Measurements from ENCODE around the gene FADS2. TPM values are rescaled to one million over a fixed set of nuclear protein-coding genes. Genes with fewer than 3 reads are reported as not detected.

FADS2 gene
- total RNA-seq, 1 experiment from 2014 or later, result 246 TPM

DNA sequence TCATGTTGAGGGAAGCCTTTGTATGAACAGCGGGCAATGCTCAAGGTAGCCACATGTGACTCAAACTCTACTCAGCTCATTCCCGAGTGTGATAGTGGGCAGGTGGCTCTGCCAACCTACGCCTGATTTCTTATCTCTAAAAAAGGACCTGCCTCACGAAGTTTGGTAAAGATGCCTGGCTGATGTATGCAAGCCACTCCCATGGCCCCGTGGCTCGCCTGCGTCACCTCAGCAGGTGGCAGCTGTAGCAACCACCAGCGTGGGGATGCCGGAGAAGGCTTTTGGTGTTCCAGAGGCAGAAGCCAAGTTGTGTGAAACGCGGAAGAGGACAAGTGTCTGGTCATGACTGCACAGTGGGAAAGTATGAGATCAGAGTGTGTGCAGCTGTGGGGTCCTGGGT is 5.4 kb downstream of the FADS2 start:
- peaks cover 14% of the 10 kb centered on the region for H3K4me1 ChIP-seq (ENCODE audit: insufficient read depth, low read length)
- no peak overlapping the region for H3K27ac ChIP-seq (ENCODE audit: low read length)
- peaks cover 71% of the 10 kb centered on the region for H3K79me2 ChIP-seq (ENCODE audit: low read length)
- intact Hi-C loops (cut with micrococcal nuclease), result no loop called here
- H3K9me3 ChIP-seq (ENCODE audit: low read length), result no peaks in the 10 kb centered on the region
- ATAC-seq (no peak), DNase-seq (no peak)
- peaks cover 39% of the 10 kb centered on the region; the same call in 1 of the 2 replicates for H4K20me1 ChIP-seq (ENCODE audit: low read length)
- H3K9me2 ChIP-seq (replicated peaks; ENCODE audit: low read length), result no peaks in the 10 kb centered on the region
- POLR2A ChIA-PET (ENCODE audit: unreplicated experiment), result no interaction called here
- no peaks in the 10 kb centered on the region for H3K27me3 ChIP-seq (ENCODE audit: low read length)
- TF ChIP-seq EZH2phosphoT487 (IDR thresholded peaks at IDR 0.05; ENCODE audit: borderline replicate concordance, low read length) (no peak), EZH2 (IDR thresholded peaks at IDR 0.05; ENCODE audit: low read length, unreplicated experiment) (no peak)
- TF ChIP-seq, protein P1, sequence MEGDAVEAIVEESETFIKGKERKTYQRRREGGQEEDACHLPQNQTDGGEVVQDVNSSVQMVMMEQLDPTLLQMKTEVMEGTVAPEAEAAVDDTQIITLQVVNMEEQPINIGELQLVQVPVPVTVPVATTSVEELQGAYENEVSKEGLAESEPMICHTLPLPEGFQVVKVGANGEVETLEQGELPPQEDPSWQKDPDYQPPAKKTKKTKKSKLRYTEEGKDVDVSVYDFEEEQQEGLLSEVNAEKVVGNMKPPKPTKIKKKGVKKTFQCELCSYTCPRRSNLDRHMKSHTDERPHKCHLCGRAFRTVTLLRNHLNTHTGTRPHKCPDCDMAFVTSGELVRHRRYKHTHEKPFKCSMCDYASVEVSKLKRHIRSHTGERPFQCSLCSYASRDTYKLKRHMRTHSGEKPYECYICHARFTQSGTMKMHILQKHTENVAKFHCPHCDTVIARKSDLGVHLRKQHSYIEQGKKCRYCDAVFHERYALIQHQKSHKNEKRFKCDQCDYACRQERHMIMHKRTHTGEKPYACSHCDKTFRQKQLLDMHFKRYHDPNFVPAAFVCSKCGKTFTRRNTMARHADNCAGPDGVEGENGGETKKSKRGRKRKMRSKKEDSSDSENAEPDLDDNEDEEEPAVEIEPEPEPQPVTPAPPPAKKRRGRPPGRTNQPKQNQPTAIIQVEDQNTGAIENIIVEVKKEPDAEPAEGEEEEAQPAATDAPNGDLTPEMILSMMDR (conservative IDR thresholded peaks at IDR 0.05; ENCODE audit: low read depth, low read length), result no peak
- H3K9ac ChIP-seq (ENCODE audit: low read length), result no peak overlapping the region
- H3K4me3 ChIP-seq (ENCODE audit: low read length), result no peak overlapping the region
- H2AFZ ChIP-seq (ENCODE audit: low read length), result no peak overlapping the region
- no peak overlapping the region for H3K4me2 ChIP-seq (ENCODE audit: low read length)
- no TSS peak for BruUV-seq (replicated peaks)
- H3F3A ChIP-seq (ENCODE audit: low read length, unreplicated experiment), result no peaks in the 10 kb centered on the region
- peaks cover 5% of the 10 kb centered on the region; the same call in 1 of the 2 replicates for H3K36me3 ChIP-seq (ENCODE audit: low read depth, low read length)
- CTCF ChIA-PET, result no interaction called here

GRCh38 chr11:61833926-61834277 is 5.8 kb downstream of the FADS2 start:
- no TSS peak for BruUV-seq (replicated peaks)
- H3K27me3 ChIP-seq (ENCODE audit: low read length), result no peaks in the 10 kb centered on the region
- no peak overlapping the region for H3K9ac ChIP-seq (ENCODE audit: low read length)
- H4K20me1 ChIP-seq (ENCODE audit: low read length), result peaks cover 39% of the 10 kb centered on the region; the same call in 1 of the 2 replicates
- H3K4me3 ChIP-seq (ENCODE audit: low read length), result no peak overlapping the region
- POLR2A ChIA-PET (ENCODE audit: unreplicated experiment), result no interaction called here
- H3K9me3 ChIP-seq (ENCODE audit: low read length), result no peaks in the 10 kb centered on the region
- no peak overlapping the region for H2AFZ ChIP-seq (ENCODE audit: low read length)
- intact Hi-C loops (cut with micrococcal nuclease), result no loop called here
- peaks cover 14% of the 10 kb centered on the region for H3K4me1 ChIP-seq (ENCODE audit: insufficient read depth, low read length)
- H3K9me2 ChIP-seq (replicated peaks; ENCODE audit: low read length), result no peaks in the 10 kb centered on the region
- no peak for DNase-seq
- no peaks in the 10 kb centered on the region for H3F3A ChIP-seq (ENCODE audit: low read length, unreplicated experiment)
- no peak overlapping the region for H3K27ac ChIP-seq (ENCODE audit: low read length)
- peaks cover 5% of the 10 kb centered on the region; the same call in 1 of the 2 replicates for H3K36me3 ChIP-seq (ENCODE audit: low read depth, low read length)
- TF ChIP-seq, protein P1 (conservative IDR thresholded peaks at IDR 0.05; ENCODE audit: low read depth, low read length), result no peak
- TF ChIP-seq EZH2phosphoT487 (IDR thresholded peaks at IDR 0.05; ENCODE audit: borderline replicate concordance, low read length), result no peak
- TF ChIP-seq EZH2 (IDR thresholded peaks at IDR 0.05; ENCODE audit: low read length, unreplicated experiment), result no peak
- no peak for ATAC-seq
- H3K79me2 ChIP-seq (ENCODE audit: low read length), result peaks cover 67% of the 10 kb centered on the region
- CTCF ChIA-PET, result no interaction called here
- no peak overlapping the region for H3K4me2 ChIP-seq (ENCODE audit: low read length)

DNA sequence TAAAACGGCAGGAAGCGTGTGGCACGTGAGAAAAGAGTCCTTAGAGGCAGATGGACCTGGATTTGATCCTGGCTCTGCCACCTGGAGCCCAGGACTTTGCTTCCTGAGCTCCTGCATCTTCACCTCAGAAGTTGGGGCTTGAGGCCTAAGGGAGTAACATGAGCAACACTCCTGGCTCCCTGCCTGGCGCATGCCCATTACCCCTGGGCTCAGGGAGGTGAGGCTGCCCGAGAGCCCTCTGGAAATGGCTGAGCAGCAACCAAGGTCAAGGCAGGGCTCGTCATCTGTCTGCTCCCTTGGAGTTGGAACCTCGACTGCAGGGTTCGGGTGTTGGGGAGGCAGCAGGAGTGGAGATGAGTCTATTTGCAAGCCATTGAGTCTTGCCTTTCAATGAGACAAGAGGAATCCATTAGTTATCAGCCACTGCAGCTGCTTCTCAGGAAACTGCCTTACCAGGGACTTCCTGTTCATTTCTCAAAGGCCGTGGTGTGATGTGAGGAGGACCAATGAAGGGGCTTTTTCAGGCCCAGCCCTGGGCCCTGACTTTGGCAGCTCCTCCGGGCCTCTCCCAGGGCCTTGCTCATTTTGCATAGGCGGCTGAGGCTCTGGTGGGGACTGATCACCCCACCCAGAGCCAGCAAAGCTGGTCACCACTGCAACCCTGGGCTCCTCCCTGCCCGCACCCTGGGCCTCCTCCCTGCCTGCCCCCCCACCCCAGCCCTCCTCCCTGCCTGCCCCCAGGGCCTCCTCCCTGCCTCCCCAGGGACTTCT is 6.4 kb downstream of the FADS2 start:
- TF ChIP-seq EZH2phosphoT487 (IDR thresholded peaks at IDR 0.05; ENCODE audit: borderline replicate concordance, low read length) (no peak), EZH2 (IDR thresholded peaks at IDR 0.05; ENCODE audit: low read length, unreplicated experiment) (no peak)
- TF ChIP-seq, protein P1 (conservative IDR thresholded peaks at IDR 0.05; ENCODE audit: low read depth, low read length), result no peak
- H3K27me3 ChIP-seq (ENCODE audit: low read length), result no peaks in the 10 kb centered on the region
- peaks cover 6% of the 10 kb centered on the region; the same call in 1 of the 2 replicates for H3K36me3 ChIP-seq (ENCODE audit: low read depth, low read length)
- H3K9me2 ChIP-seq (replicated peaks; ENCODE audit: low read length), result no peaks in the 10 kb centered on the region
- no peaks in the 10 kb centered on the region for H3F3A ChIP-seq (ENCODE audit: low read length, unreplicated experiment)
- ATAC-seq (peak; percentile 25), DNase-seq (peak; percentile 34)
- no peaks in the 10 kb centered on the region for H3K9me3 ChIP-seq (ENCODE audit: low read length)
- no peak overlapping the region for H3K27ac ChIP-seq (ENCODE audit: low read length)
- no peak overlapping the region for H3K4me3 ChIP-seq (ENCODE audit: low read length)
- CTCF ChIA-PET, result no interaction called here
- H3K4me2 ChIP-seq (ENCODE audit: low read length), result no peak overlapping the region
- H3K4me1 ChIP-seq (ENCODE audit: insufficient read depth, low read length), result peaks cover 14% of the 10 kb centered on the region
- POLR2A ChIA-PET (ENCODE audit: unreplicated experiment), result no interaction called here
- BruUV-seq (replicated peaks), result no TSS peak
- peaks cover 39% of the 10 kb centered on the region; the same call in 1 of the 2 replicates for H4K20me1 ChIP-seq (ENCODE audit: low read length)
- H2AFZ ChIP-seq (ENCODE audit: low read length), result no peak overlapping the region
- peaks cover 62% of the 10 kb centered on the region for H3K79me2 ChIP-seq (ENCODE audit: low read length)
- H3K9ac ChIP-seq (ENCODE audit: low read length), result no peak overlapping the region
- intact Hi-C loops (cut with micrococcal nuclease), result no loop called here
